HEK293T (cell line): ENCODE measurements around the gene GNE.

Source experiments
- CTBP1 ChIP-seq: fragments of 450-650 bp; IDR thresholded peaks from 2 replicates; pipeline ENCODE4 v1.6.1; 2016; ENCODE audit warnings: borderline replicate concordance
- ELF4 ChIP-seq: fragments of 450-650 bp; IDR thresholded peaks from 2 replicates; pipeline ENCODE4 v1.6.1; 2017; ENCODE audit warnings: antibody characterized with exemption
- FOXM1 ChIP-seq: fragments of 450-650 bp; IDR thresholded peaks from 2 replicates; pipeline ENCODE4 v1.6.1; 2017; ENCODE audit warnings: mild to moderate bottlenecking, borderline replicate concordance
- HDGF ChIP-seq: fragments of 450-650 bp; IDR thresholded peaks from 2 replicates; pipeline ENCODE4 v1.6.1; 2017; ENCODE audit warnings: antibody characterized with exemption, borderline replicate concordance
- NFRKB ChIP-seq: fragments of 450-650 bp; IDR thresholded peaks from 2 replicates; pipeline ENCODE4 v1.6.1; 2016; ENCODE audit warnings: mild to moderate bottlenecking, moderate library complexity
- SUZ12 ChIP-seq: fragments of 450-650 bp; IDR thresholded peaks from 2 replicates; pipeline ENCODE4 v1.6.1; 2016; ENCODE audit warnings: mild to moderate bottlenecking
- TARDBP ChIP-seq: fragments of 450-650 bp; IDR thresholded peaks from 2 replicates; pipeline ENCODE4 v1.6.1; 2016

GRCh38 chr9:36192196-36192595 lies 66.1 kb downstream of the GNE start:
- no peak for TF ChIP-seq CTBP1
- TF ChIP-seq FOXM1, result no peak
- no peak for TF ChIP-seq TARDBP
- TF ChIP-seq NFRKB, result no peak
- TF ChIP-seq SUZ12, result no peak
- no peak for TF ChIP-seq ELF4
- no peak for TF ChIP-seq HDGF
